ENCODE results near the gene CFLAR. TPM values are rescaled to one million over a fixed set of nuclear protein-coding genes. Genes with fewer than 3 reads are reported as not detected.

Gene CFLAR
- total and polyA plus RNA-seq, 2 of the 13 experiments (the other 11 are each of a cell fraction or from before 2014, with no cell fraction given) = 43.8 to 92.1 TPM

DNA sequence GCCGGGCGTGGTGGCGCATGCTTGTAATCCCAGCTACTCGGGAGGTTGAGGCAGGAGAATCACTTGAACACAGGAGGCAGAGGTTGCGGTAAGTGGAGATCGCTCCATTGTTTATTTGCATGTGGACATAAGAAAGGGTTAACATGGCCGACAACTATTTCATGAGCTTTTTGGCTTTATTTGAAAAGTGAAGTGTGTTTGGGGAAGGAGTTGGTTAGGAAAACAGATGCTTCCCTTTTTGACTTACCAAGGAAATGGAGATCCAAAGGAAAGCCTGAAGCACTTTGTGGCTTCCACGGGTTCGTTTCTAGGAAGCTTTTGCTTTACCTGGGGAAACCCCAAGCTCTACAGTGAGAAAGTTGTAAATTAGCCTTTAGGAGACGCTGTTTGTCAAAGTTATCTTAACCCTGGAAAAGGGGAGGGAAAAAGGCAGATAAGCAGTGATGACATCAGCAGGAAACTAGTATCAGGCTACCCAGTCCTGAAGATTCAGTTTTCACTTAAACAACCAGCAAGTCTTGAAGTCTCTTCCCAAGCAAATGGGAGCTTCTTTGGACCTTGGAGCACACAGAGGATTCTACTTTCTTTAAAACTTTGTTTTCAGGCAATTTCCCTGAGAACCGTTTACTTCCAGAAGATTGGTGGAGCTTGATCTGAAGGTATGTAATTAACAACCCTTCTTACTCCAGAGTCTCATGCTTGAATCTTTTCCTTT is 66.8 kb downstream of the CFLAR start, which contains the start of gene CASP10 (continued):
- TF ChIP-seq MATR3 (CRISPR knock-in tag; IDR thresholded peaks at IDR 0.05) (no peak), ATF1 (CRISPR knock-in tag; IDR thresholded peaks at IDR 0.05) (peak; percentile 88), ZMYM2 (CRISPR knock-in tag; IDR thresholded peaks at IDR 0.05) (peak; percentile 91), SP5 (CRISPR knock-in tag; IDR thresholded peaks at IDR 0.05; ENCODE audit: borderline replicate concordance, low read depth) (peak; percentile 93), RFX5 (IDR thresholded peaks at IDR 0.05; ENCODE audit: low read depth, low read length) (peak; percentile 40; the same call in 1 of the 2 replicates), ZMAT3 (CRISPR knock-in tag; conservative IDR thresholded peaks at IDR 0.05) (no peak), TBP (CRISPR knock-in tag; IDR thresholded peaks at IDR 0.05) (no peak), ZNF234 (CRISPR knock-in tag; conservative IDR thresholded peaks at IDR 0.05) (no peak), ZNF367 (CRISPR knock-in tag; IDR thresholded peaks at IDR 0.05; ENCODE audit: borderline replicate concordance) (no peak), XBP1 (CRISPR knock-in tag; IDR thresholded peaks at IDR 0.05) (0 out of 2 replicates have a peak, but pooled peaks have one; percentile 32), ZNF883 (CRISPR knock-in tag; IDR thresholded peaks at IDR 0.05; ENCODE audit: not compliant biosample characterization) (no peak), MIER2 (CRISPR knock-in tag; IDR thresholded peaks at IDR 0.05) (peak; percentile 31; the same call in 1 of the 2 replicates), ATM (IDR thresholded peaks at IDR 0.05; ENCODE audit: borderline replicate concordance) (no peak), ZSCAN30 (CRISPR knock-in tag; IDR thresholded peaks at IDR 0.05) (no peak), DMAP1 (CRISPR knock-in tag; IDR thresholded peaks at IDR 0.05) (peak; percentile 34; the same call in 1 of the 2 replicates), PHF20 (CRISPR knock-in tag; IDR thresholded peaks at IDR 0.05) (0 out of 2 replicates have a peak, but pooled peaks have one; percentile 60), IRF2 (CRISPR knock-in tag; IDR thresholded peaks at IDR 0.05) (peak; percentile 90; the same call in 1 of the 2 replicates), KDM1A (CRISPR knock-in tag; IDR thresholded peaks at IDR 0.05) (peak; percentile 29; the same call in 1 of the 2 replicates), PAWR (CRISPR knock-in tag; IDR thresholded peaks at IDR 0.05; ENCODE audit: borderline replicate concordance) (no peak), CC2D1A (CRISPR knock-in tag; IDR thresholded peaks at IDR 0.05) (0 out of 2 replicates have a peak, but pooled peaks have one; percentile 64), YEATS4 (CRISPR knock-in tag; IDR thresholded peaks at IDR 0.05; ENCODE audit: borderline replicate concordance) (peak; percentile 47; the same call in 1 of the 2 replicates), TOPORS (CRISPR knock-in tag; IDR thresholded peaks at IDR 0.05) (0 out of 2 replicates have a peak, but pooled peaks have one; percentile 17)
- TF ChIP-seq, protein P1, sequence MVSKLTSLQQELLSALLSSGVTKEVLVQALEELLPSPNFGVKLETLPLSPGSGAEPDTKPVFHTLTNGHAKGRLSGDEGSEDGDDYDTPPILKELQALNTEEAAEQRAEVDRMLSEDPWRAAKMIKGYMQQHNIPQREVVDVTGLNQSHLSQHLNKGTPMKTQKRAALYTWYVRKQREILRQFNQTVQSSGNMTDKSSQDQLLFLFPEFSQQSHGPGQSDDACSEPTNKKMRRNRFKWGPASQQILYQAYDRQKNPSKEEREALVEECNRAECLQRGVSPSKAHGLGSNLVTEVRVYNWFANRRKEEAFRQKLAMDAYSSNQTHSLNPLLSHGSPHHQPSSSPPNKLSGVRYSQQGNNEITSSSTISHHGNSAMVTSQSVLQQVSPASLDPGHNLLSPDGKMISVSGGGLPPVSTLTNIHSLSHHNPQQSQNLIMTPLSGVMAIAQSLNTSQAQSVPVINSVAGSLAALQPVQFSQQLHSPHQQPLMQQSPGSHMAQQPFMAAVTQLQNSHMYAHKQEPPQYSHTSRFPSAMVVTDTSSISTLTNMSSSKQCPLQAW (CRISPR knock-in tag; IDR thresholded peaks at IDR 0.05) = peak; percentile 73
- TF ChIP-seq, protein P2, sequence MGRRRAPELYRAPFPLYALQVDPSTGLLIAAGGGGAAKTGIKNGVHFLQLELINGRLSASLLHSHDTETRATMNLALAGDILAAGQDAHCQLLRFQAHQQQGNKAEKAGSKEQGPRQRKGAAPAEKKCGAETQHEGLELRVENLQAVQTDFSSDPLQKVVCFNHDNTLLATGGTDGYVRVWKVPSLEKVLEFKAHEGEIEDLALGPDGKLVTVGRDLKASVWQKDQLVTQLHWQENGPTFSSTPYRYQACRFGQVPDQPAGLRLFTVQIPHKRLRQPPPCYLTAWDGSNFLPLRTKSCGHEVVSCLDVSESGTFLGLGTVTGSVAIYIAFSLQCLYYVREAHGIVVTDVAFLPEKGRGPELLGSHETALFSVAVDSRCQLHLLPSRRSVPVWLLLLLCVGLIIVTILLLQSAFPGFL (CRISPR knock-in tag; IDR thresholded peaks at IDR 0.05) = no peak
- TF ChIP-seq, protein P3, sequence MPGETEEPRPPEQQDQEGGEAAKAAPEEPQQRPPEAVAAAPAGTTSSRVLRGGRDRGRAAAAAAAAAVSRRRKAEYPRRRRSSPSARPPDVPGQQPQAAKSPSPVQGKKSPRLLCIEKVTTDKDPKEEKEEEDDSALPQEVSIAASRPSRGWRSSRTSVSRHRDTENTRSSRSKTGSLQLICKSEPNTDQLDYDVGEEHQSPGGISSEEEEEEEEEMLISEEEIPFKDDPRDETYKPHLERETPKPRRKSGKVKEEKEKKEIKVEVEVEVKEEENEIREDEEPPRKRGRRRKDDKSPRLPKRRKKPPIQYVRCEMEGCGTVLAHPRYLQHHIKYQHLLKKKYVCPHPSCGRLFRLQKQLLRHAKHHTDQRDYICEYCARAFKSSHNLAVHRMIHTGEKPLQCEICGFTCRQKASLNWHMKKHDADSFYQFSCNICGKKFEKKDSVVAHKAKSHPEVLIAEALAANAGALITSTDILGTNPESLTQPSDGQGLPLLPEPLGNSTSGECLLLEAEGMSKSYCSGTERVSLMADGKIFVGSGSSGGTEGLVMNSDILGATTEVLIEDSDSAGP (CRISPR knock-in tag; IDR thresholded peaks at IDR 0.05; ENCODE audit: borderline replicate concordance) = 0 out of 2 replicates have a peak, but pooled peaks have one; percentile 35
- TF ChIP-seq, protein P4, sequence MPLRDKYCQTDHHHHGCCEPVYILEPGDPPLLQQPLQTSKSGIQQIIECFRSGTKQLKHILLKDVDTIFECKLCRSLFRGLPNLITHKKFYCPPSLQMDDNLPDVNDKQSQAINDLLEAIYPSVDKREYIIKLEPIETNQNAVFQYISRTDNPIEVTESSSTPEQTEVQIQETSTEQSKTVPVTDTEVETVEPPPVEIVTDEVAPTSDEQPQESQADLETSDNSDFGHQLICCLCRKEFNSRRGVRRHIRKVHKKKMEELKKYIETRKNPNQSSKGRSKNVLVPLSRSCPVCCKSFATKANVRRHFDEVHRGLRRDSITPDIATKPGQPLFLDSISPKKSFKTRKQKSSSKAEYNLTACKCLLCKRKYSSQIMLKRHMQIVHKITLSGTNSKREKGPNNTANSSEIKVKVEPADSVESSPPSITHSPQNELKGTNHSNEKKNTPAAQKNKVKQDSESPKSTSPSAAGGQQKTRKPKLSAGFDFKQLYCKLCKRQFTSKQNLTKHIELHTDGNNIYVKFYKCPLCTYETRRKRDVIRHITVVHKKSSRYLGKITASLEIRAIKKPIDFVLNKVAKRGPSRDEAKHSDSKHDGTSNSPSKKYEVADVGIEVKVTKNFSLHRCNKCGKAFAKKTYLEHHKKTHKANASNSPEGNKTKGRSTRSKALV (CRISPR knock-in tag; IDR thresholded peaks at IDR 0.05) = no peak
